MM.1S (cell line): ENCODE results near the gene ZNF112.

Source experiments
- DNase-seq: peaks from one replicate; pipeline ENCODE4 v3.0.0-alpha.2; 2015
- H2AFZ ChIP-seq: fragments of 300-600 bp; sonication (generic); 2 replicates; pipeline ENCODE4 v1.6.0; 2016; ENCODE audit warnings: antibody characterized with exemption, low read length
- H3F3A ChIP-seq: fragments of 300-600 bp; sonication (generic); 2 replicates; pipeline ENCODE4 v1.6.1; 2016; ENCODE audit warnings: mild to moderate bottlenecking, antibody characterized with exemption, low read length, moderate library complexity, mixed read lengths; ENCODE audit not compliant: insufficient read depth
- H3K27ac ChIP-seq: fragments of 300-600 bp; sonication (generic); 2 replicates; pipeline ENCODE4 v1.5.1; 2016; ENCODE audit warnings: mild to moderate bottlenecking, low read length
- H3K27me3 ChIP-seq: fragments of 300-600 bp; sonication (generic); replicated peaks from 2 replicates; pipeline ENCODE4 v1.6.0; 2016; ENCODE audit warnings: low read length; ENCODE audit not compliant: insufficient read depth
- H3K36me3 ChIP-seq: fragments of 300-600 bp; sonication (generic); replicated peaks from 2 replicates; pipeline ENCODE4 v1.6.1; 2016; ENCODE audit warnings: mild to moderate bottlenecking, low read length, mixed read lengths; ENCODE audit not compliant: insufficient read depth
- H3K4me1 ChIP-seq: fragments of 300-600 bp; sonication (generic); 2 replicates; pipeline ENCODE4 v1.6.1; 2016; ENCODE audit warnings: low read length, mixed read lengths
- H3K4me2 ChIP-seq: fragments of 300-600 bp; sonication (generic); 2 replicates; pipeline ENCODE4 v1.6.0; 2016; ENCODE audit warnings: low read depth, low read length
- H3K4me3 ChIP-seq: fragments of 300-600 bp; sonication (generic); 2 replicates; pipeline ENCODE4 v1.5.1; 2016; ENCODE audit warnings: low read length, mixed read lengths
- H3K79me2 ChIP-seq: fragments of 300-600 bp; sonication (generic); 2 replicates; pipeline ENCODE4 v1.6.1; 2016; ENCODE audit warnings: mixed run types, low read length, mixed read lengths
- H3K9ac ChIP-seq: fragments of 300-600 bp; sonication (generic); 2 replicates; pipeline ENCODE4 v1.6.1; 2016; ENCODE audit warnings: low read length, mixed read lengths
- H3K9me2 ChIP-seq: fragments of 300-600 bp; sonication (generic); replicated peaks from 2 replicates; pipeline ENCODE4 v1.6.1; 2016; ENCODE audit warnings: mild to moderate bottlenecking, low read length, mixed read lengths; ENCODE audit not compliant: insufficient read depth
- H3K9me3 ChIP-seq: fragments of 300-600 bp; sonication (generic); replicated peaks from 2 replicates; pipeline ENCODE4 v1.6.1; 2016; ENCODE audit warnings: mild to moderate bottlenecking, low read length, mixed read lengths; ENCODE audit not compliant: insufficient read depth
- H4K20me1 ChIP-seq: fragments of 300-600 bp; sonication (generic); 2 replicates; pipeline ENCODE4 v1.6.1; 2016; ENCODE audit warnings: mild to moderate bottlenecking, low read length, moderate library complexity, mixed read lengths; ENCODE audit not compliant: insufficient read depth
- CTCF ChIP-seq: fragments of 300-600 bp; sonication (generic); IDR thresholded peaks from 2 replicates; pipeline ENCODE4 v1.5.1; 2016; ENCODE audit warnings: antibody characterized with exemption, low read length, mixed read lengths
- EZH2 ChIP-seq: fragments of 300-600 bp; sonication (generic); optimal IDR thresholded peaks from 2 replicates; pipeline ENCODE3; 2017; ENCODE audit warnings: low read depth, mild to moderate bottlenecking, antibody characterized with exemption, low read length, mixed read lengths
- EZH2phosphoT487 ChIP-seq: fragments of 300-600 bp; sonication (generic); IDR thresholded peaks from 2 replicates; pipeline ENCODE4 v1.6.1; 2018; ENCODE audit warnings: antibody characterized with exemption, low read length

Gene ZNF112

GRCh38 chr19:44374789-44375188 is 18.3 kb upstream of the ZNF112 start:
- Histone ChIP-seq H3K27ac (no peak overlapping the region), H3K79me2 (no peaks in the 10 kb centered on the region), H3K9me3 (no peaks in the 10 kb centered on the region), H3K9ac (no peak overlapping the region), H4K20me1 (no peaks in the 10 kb centered on the region), H3K9me2 (no peaks in the 10 kb centered on the region), H2AFZ (no peak overlapping the region), H3K36me3 (no peaks in the 10 kb centered on the region), H3K4me2 (no peak overlapping the region), H3F3A (no peaks in the 10 kb centered on the region), H3K27me3 (no peaks in the 10 kb centered on the region), H3K4me1 (no peaks in the 10 kb centered on the region), H3K4me3 (no peak overlapping the region)
- TF ChIP-seq EZH2: no peak
- TF ChIP-seq EZH2phosphoT487: no peak
- no peak for TF ChIP-seq CTCF
- no peak for DNase-seq

GRCh38 chr19:44371815-44372480 is 15.5 kb upstream of the ZNF112 start:
- H3K4me1 ChIP-seq: no peaks in the 10 kb centered on the region
- H3K36me3 ChIP-seq: no peaks in the 10 kb centered on the region
- TF ChIP-seq CTCF (no peak), EZH2phosphoT487 (no peak)
- H2AFZ ChIP-seq: no peak overlapping the region
- DNase-seq: no peak
- no peaks in the 10 kb centered on the region for H3K9me2 ChIP-seq
- no peak overlapping the region for H3K9ac ChIP-seq
- no peaks in the 10 kb centered on the region for H4K20me1 ChIP-seq
- H3K27ac ChIP-seq: no peak overlapping the region
- no peaks in the 10 kb centered on the region for H3K27me3 ChIP-seq
- no peak overlapping the region for H3K4me3 ChIP-seq
- H3K79me2 ChIP-seq: no peaks in the 10 kb centered on the region
- H3F3A ChIP-seq: no peaks in the 10 kb centered on the region
- H3K4me2 ChIP-seq: no peak overlapping the region
- no peaks in the 10 kb centered on the region for H3K9me3 ChIP-seq

GRCh38 chr19:44367024-44367423 is 10.5 kb upstream of the ZNF112 start:
- H3K9ac ChIP-seq: no peak overlapping the region
- H4K20me1 ChIP-seq: no peaks in the 10 kb centered on the region
- H3F3A ChIP-seq: no peaks in the 10 kb centered on the region
- no peaks in the 10 kb centered on the region for H3K4me1 ChIP-seq
- H3K36me3 ChIP-seq: no peaks in the 10 kb centered on the region
- H3K9me3 ChIP-seq: no peaks in the 10 kb centered on the region
- TF ChIP-seq EZH2phosphoT487 (no peak), EZH2 (no peak), CTCF (no peak)
- H3K9me2 ChIP-seq: no peaks in the 10 kb centered on the region
- H3K27ac ChIP-seq: no peak overlapping the region
- no peaks in the 10 kb centered on the region for H3K27me3 ChIP-seq
- no peak overlapping the region for H2AFZ ChIP-seq
- no peak overlapping the region for H3K4me3 ChIP-seq
- DNase-seq: no peak
- H3K4me2 ChIP-seq: no peak overlapping the region
- H3K79me2 ChIP-seq: no peaks in the 10 kb centered on the region
